Endothelial cell of umbilical vein (primary cell): ENCODE data around the gene CAPN7. TPM values are rescaled to one million over a fixed set of nuclear protein-coding genes. Genes with fewer than 3 reads are reported as not detected.

Experiments
- BruUV-seq: library from RNA; stranded (reverse); fragments of 400-500 nt; replicated peaks from 2 replicates; lab custom pipeline; 2021; lab: Mats Ljungman, UMichigan
- CTCF ChIA-PET: fragments of 300-600, 350-600 bp; sonication (Branson Sonifier 250); formaldehyde crosslinking; loops from one replicate; lab custom pipeline; 2021; ENCODE audit warnings: antibody characterized with exemption, inconsistent platforms; lab: Charles Lee
- POLR2A ChIA-PET: fragments of 300-600, 350-600 bp; sonication (Branson Sonifier 250); formaldehyde crosslinking; loops from one replicate; lab custom pipeline; 2021; ENCODE audit warnings: antibody characterized with exemption, inconsistent platforms; lab: Charles Lee
- DNase-seq: peaks from one replicate; pipeline ENCODE4 v3.0.0-alpha.2; 2011; ENCODE audit warnings: low read depth, low spot score
- FAIRE-seq: peaks from 2 replicates; lab custom pipeline; 2011; peaks lifted over from hg19 to GRCh38; lab: Jason Lieb, UNC
- H2AFZ ChIP-seq: 2 replicates; pipeline ENCODE4 v1.6.0; 2012; ENCODE audit warnings: low read depth, low read length, control low read depth, inconsistent platforms
- H3K27ac ChIP-seq: 2 replicates; pipeline ENCODE4 v1.5.1; 2011; ENCODE audit warnings: low read depth, mild to moderate bottlenecking, control low read depth, low read length, moderate library complexity; ENCODE audit not compliant: insufficient read depth
- H3K27me3 ChIP-seq, 2 experiments: 2 replicates each; pipeline versions ENCODE4 v1.6.0 to v1.6.1; 2011; ENCODE audit warnings: low read length in 2 of 2, mixed read lengths in 1 of 2; ENCODE audit not compliant: control insufficient read depth in 2 of 2, insufficient read depth in 2 of 2
- H3K36me3 ChIP-seq, 2 experiments: 2 replicates in 1 of 2; 3 replicates in 1 of 2; pipeline ENCODE4 v1.5.1; 2011; ENCODE audit warnings: low read length in 2 of 2, mild to moderate bottlenecking in 1 of 2, moderate library complexity in 1 of 2; ENCODE audit not compliant: control insufficient read depth in 2 of 2, insufficient read depth in 2 of 2; ENCODE audit errors: extremely low read depth in 1 of 2
- H3K4me1 ChIP-seq: 3 replicates; pipeline ENCODE4 v1.5.1; 2011; ENCODE audit warnings: mild to moderate bottlenecking, low read length; ENCODE audit not compliant: control insufficient read depth, insufficient read depth; ENCODE audit errors: extremely low read depth
- H3K4me2 ChIP-seq: 2 replicates; pipeline ENCODE4 v1.6.1; 2011; ENCODE audit warnings: low read length, control low read depth, mixed read lengths; ENCODE audit not compliant: insufficient read depth
- H3K4me3 ChIP-seq, 3 experiments: fragments of 200-600 bp in 1 of 3; sonication (generic), shearing (Covaris generic) in 1 of 3; replicated peaks in 1 of 3; 2 replicates each; pipeline ENCODE4 v1.5.1; 2011 to 2016; ENCODE audit warnings: control low read depth in 3 of 3, low read length in 3 of 3, mild to moderate bottlenecking in 2 of 3, inconsistent platforms in 1 of 3, low read depth in 1 of 3, moderate library complexity in 1 of 3; ENCODE audit not compliant: insufficient read depth in 1 of 3
- H3K79me2 ChIP-seq: 2 replicates; pipeline ENCODE4 v1.6.0; 2012; ENCODE audit warnings: low read length, inconsistent platforms; ENCODE audit not compliant: control insufficient read depth, insufficient read depth
- H3K9ac ChIP-seq: replicated peaks from 2 replicates; pipeline ENCODE3; 2011; ENCODE audit warnings: low read length, control low read depth; ENCODE audit not compliant: insufficient read depth; ENCODE audit errors: extremely low read depth
- H3K9me1 ChIP-seq: replicated peaks from 3 replicates; pipeline ENCODE4 v1.6.0; 2011; ENCODE audit warnings: mild to moderate bottlenecking, low read length; ENCODE audit not compliant: control insufficient read depth, insufficient read depth; ENCODE audit errors: extremely low read depth
- H3K9me3 ChIP-seq: replicated peaks from 2 replicates; pipeline ENCODE4 v1.5.1; 2012; ENCODE audit warnings: low read length, inconsistent platforms; ENCODE audit not compliant: control insufficient read depth, insufficient read depth
- H4K20me1 ChIP-seq: replicated peaks from 2 replicates; pipeline ENCODE3; 2011; ENCODE audit warnings: mild to moderate bottlenecking, low read length; ENCODE audit not compliant: control insufficient read depth, insufficient read depth; ENCODE audit errors: extremely low read depth
- EZH2 ChIP-seq: IDR thresholded peaks from 2 replicates; pipeline ENCODE4 v1.6.1; 2012; ENCODE audit warnings: borderline replicate concordance, low read depth, mild to moderate bottlenecking, moderate library complexity, low read length, inconsistent platforms; ENCODE audit not compliant: severe bottlenecking
- FOS ChIP-seq: IDR thresholded peaks from 2 replicates; pipeline ENCODE4 v1.6.1; 2011; ENCODE audit warnings: mild to moderate bottlenecking, low read length, moderate library complexity, borderline replicate concordance; ENCODE audit not compliant: insufficient read depth
- GATA2 ChIP-seq: IDR thresholded peaks from 2 replicates; pipeline ENCODE4 v1.7.0; 2011; ENCODE audit warnings: low read depth, mild to moderate bottlenecking, moderate library complexity, mixed read lengths, low read length; ENCODE audit not compliant: insufficient read length, insufficient read depth
- JUN ChIP-seq: IDR thresholded peaks from 2 replicates; pipeline ENCODE4 v1.6.1; 2011; ENCODE audit warnings: borderline replicate concordance, low read depth; ENCODE audit not compliant: insufficient read length, insufficient read depth
- MYC ChIP-seq: IDR thresholded peaks from one replicate; pipeline ENCODE4 v1.6.1; 2011; ENCODE audit warnings: mild to moderate bottlenecking, low read depth, low read length
- POLR2A ChIP-seq: IDR thresholded peaks from 2 replicates; pipeline ENCODE4 v1.6.1; 2012; ENCODE audit warnings: low read depth, mild to moderate bottlenecking, control low read depth, low read length
- POLR2AphosphoS5 ChIP-seq: IDR thresholded peaks from 2 replicates; pipeline ENCODE4 v1.6.1; 2012; ENCODE audit warnings: low read depth, mild to moderate bottlenecking, control low read depth, low read length, moderate library complexity; ENCODE audit not compliant: insufficient read depth
- dilution Hi-C: fragments of 300-500 bp; cut with MboI; formaldehyde crosslinking; loops from one replicate; pipeline ENCODE4 v1.15.0; 2019; ENCODE audit warnings: low sequenced_read_pairs; ENCODE audit not compliant: extremely low pct_ligation_motif_present
- intact Hi-C: fragments of 100-400 bp; cut with micrococcal nuclease; formaldehyde crosslinking; loops from one replicate; pipeline ENCODE4 v1.10.0; 2022
- polyA plus RNA-seq, 4 experiments: library from polyadenylated mRNA; depleted of rRNA in 3 of 4; stranded (reverse) in 3 of 4; unstranded in 1 of 4; fragments of >200 nt; gene quantifications; 2 replicates each; pipeline versions ENCODE4 v1.2.1 to v1.2.3, GENCODE V29; 2011 to 2012; ENCODE audit warnings: missing spikeins in 1 of 4
- total RNA-seq: library from RNA; stranded (reverse); gene quantifications from 2 replicates; pipeline ENCODE4 v1.2.3, GENCODE V29; 2021
- TF ChIP-seq, protein P1 (sequence below): IDR thresholded peaks from 2 replicates; pipeline ENCODE4 v1.6.1; 2011; ENCODE audit not compliant: insufficient read depth, insufficient read length
- TF ChIP-seq, protein P2 (sequence below), 2 donors: IDR thresholded peaks; 1 replicate in 1 of 2; 2 replicates in 1 of 2; pipeline ENCODE4 v1.5.1; 2011; ENCODE audit warnings: low read length in 2 of 2, mild to moderate bottlenecking in 2 of 2, moderate library complexity in 2 of 2, control low read depth in 1 of 2, inconsistent platforms in 1 of 2, low read depth in 1 of 2; ENCODE audit not compliant: insufficient read depth in 1 of 2; ENCODE audit errors: extremely low read depth in 1 of 2

CAPN7 gene
- total and polyA plus RNA-seq, 2 donors (not counting 3 experiments of a cell fraction or from before 2014, with no cell fraction given) = 13.2 to 32.7 TPM

GRCh38 chr3:15211937-15212336 is 5.9 kb downstream of the CAPN7 start:
- TF ChIP-seq EZH2 = no peak
- TF ChIP-seq MYC = no peak
- TF ChIP-seq GATA2 = no peak
- TF ChIP-seq JUN = no peak
- no peak for TF ChIP-seq POLR2AphosphoS5
- TF ChIP-seq FOS = no peak
- TF ChIP-seq, protein P1, sequence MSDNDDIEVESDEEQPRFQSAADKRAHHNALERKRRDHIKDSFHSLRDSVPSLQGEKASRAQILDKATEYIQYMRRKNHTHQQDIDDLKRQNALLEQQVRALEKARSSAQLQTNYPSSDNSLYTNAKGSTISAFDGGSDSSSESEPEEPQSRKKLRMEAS = no peak
- no peak for TF ChIP-seq POLR2A
- TF ChIP-seq, protein P2, sequence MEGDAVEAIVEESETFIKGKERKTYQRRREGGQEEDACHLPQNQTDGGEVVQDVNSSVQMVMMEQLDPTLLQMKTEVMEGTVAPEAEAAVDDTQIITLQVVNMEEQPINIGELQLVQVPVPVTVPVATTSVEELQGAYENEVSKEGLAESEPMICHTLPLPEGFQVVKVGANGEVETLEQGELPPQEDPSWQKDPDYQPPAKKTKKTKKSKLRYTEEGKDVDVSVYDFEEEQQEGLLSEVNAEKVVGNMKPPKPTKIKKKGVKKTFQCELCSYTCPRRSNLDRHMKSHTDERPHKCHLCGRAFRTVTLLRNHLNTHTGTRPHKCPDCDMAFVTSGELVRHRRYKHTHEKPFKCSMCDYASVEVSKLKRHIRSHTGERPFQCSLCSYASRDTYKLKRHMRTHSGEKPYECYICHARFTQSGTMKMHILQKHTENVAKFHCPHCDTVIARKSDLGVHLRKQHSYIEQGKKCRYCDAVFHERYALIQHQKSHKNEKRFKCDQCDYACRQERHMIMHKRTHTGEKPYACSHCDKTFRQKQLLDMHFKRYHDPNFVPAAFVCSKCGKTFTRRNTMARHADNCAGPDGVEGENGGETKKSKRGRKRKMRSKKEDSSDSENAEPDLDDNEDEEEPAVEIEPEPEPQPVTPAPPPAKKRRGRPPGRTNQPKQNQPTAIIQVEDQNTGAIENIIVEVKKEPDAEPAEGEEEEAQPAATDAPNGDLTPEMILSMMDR (IDR thresholded peaks at IDR 0.05; ENCODE audit: extremely low read depth in 1 of 2, insufficient read depth in 1 of 2, low read depth in 1 of 2, low read length in 2 of 2) = no peak
- peaks cover 2% of the 10 kb centered on the region for H4K20me1 ChIP-seq
- DNase-seq (no peak), FAIRE-seq (no peak)
- H3K4me2 ChIP-seq = no peak overlapping the region
- H3K79me2 ChIP-seq = peaks cover 32% of the 10 kb centered on the region
- ChIA-PET CTCF (interaction anchor here (2.0 kb wide), 1 partner anchor 194 kb away, joined by 7 read pairs; no protein-coding TSS in a partner anchor), POLR2A (no interaction called here)
- H3K9me1 ChIP-seq = no peaks in the 10 kb centered on the region
- no peak overlapping the region for H2AFZ ChIP-seq
- H3K9me3 ChIP-seq = no peaks in the 10 kb centered on the region
- H3K4me3 ChIP-seq = no peak overlapping the region
- no peak overlapping the region for H3K9ac ChIP-seq
- H3K27me3 ChIP-seq = no peaks in the 10 kb centered on the region
- no peak overlapping the region for H3K27ac ChIP-seq
- dilution Hi-C loops = no loop called here
- peaks cover 6% of the 10 kb centered on the region for H3K4me1 ChIP-seq
- no TSS peak for BruUV-seq
- intact Hi-C loops = no loop called here
- H3K36me3 ChIP-seq = peaks cover 6 to 18% of the 10 kb centered on the region in 2 experiments
